GM23338 (cell line): ENCODE data around the gene GALM. TPM values are rescaled to one million over a fixed set of nuclear protein-coding genes. Genes with fewer than 3 reads are reported as not detected.

Source experiments
- ATAC-seq: fragments of 200-7000 bp; cut with Tn5 transposase; 3 replicates; pipeline ENCODE4 v1.9.1; 2020
- DNase-seq: peaks from one replicate; pipeline ENCODE4 v3.0.0-alpha.2; 2015; ENCODE audit warnings: low spot score
- H2AFZ ChIP-seq: fragments of 200-600 bp; sonication (generic); 2 replicates; pipeline ENCODE4 v1.8.0; 2016; ENCODE audit warnings: antibody characterized with exemption, mild to moderate bottlenecking, moderate library complexity
- H3F3A ChIP-seq: fragments of 200-600 bp; sonication (generic); replicated peaks from 2 replicates; pipeline ENCODE4 v1.8.0; 2017; ENCODE audit warnings: antibody characterized with exemption, mixed run types, low read depth
- H3K27ac ChIP-seq: fragments of 200-600 bp; sonication (generic); 2 replicates; pipeline ENCODE4 v1.6.1; 2016; ENCODE audit warnings: low read depth
- H3K27me3 ChIP-seq: fragments of 200-600 bp; sonication (generic); 2 replicates; pipeline ENCODE4 v1.8.0; 2016; ENCODE audit warnings: mild to moderate bottlenecking, mixed run types, moderate library complexity; ENCODE audit not compliant: insufficient read depth
- H3K36me3 ChIP-seq: fragments of 200-600 bp; sonication (generic); 2 replicates; pipeline ENCODE4 v1.8.0; 2016; ENCODE audit warnings: mild to moderate bottlenecking; ENCODE audit not compliant: insufficient read depth
- H3K4me1 ChIP-seq: fragments of 200-600 bp; sonication (generic); 2 replicates; pipeline ENCODE4 v1.8.0; 2016; ENCODE audit warnings: mild to moderate bottlenecking, moderate library complexity; ENCODE audit not compliant: insufficient read depth
- H3K4me2 ChIP-seq: fragments of 200-600 bp; sonication (generic); 2 replicates; pipeline ENCODE4 v1.7.1; 2017; ENCODE audit warnings: mixed run types
- H3K4me3 ChIP-seq: fragments of 200-600 bp; sonication (generic); 2 replicates; pipeline ENCODE4 v1.6.1; 2016; ENCODE audit warnings: mixed run types
- H3K79me2 ChIP-seq: fragments of 200-600 bp; sonication (generic); replicated peaks from 2 replicates; pipeline ENCODE4 v1.8.0; 2017; ENCODE audit warnings: mild to moderate bottlenecking; ENCODE audit not compliant: insufficient read depth
- H3K9me2 ChIP-seq: fragments of 200-600 bp; sonication (generic); 2 replicates; pipeline ENCODE4 v1.8.0; 2017; ENCODE audit not compliant: insufficient read depth
- H4K20me1 ChIP-seq: fragments of 200-600 bp; sonication (generic); replicated peaks from 2 replicates; pipeline ENCODE4 v1.8.0; 2017; ENCODE audit warnings: mild to moderate bottlenecking; ENCODE audit not compliant: insufficient read depth
- H3K27ac Mint-ChIP-seq: 2 replicates; pipeline ENCODE4 v1.8.0; 2020; ENCODE audit warnings: inconsistent platforms, mild to moderate bottlenecking, moderate library complexity, mixed read lengths
- H3K27me3 Mint-ChIP-seq: 3 replicates; pipeline ENCODE4 v1.8.0; 2022; ENCODE audit warnings: low read depth, mild to moderate bottlenecking, moderate library complexity, mixed read lengths, inconsistent platforms; ENCODE audit not compliant: insufficient read depth, poor library complexity
- H3K36me3 Mint-ChIP-seq: 3 replicates; pipeline ENCODE4 v1.8.0; 2021; ENCODE audit warnings: low read depth, mild to moderate bottlenecking, inconsistent platforms, moderate library complexity, mixed read lengths
- H3K4me1 Mint-ChIP-seq: 3 replicates; pipeline ENCODE4 v1.8.0; 2020; ENCODE audit warnings: mild to moderate bottlenecking, inconsistent platforms, mixed read lengths
- H3K4me3 Mint-ChIP-seq: 3 replicates; pipeline ENCODE4 v1.8.0; 2021; ENCODE audit warnings: moderate library complexity, mild to moderate bottlenecking, inconsistent platforms, mixed read lengths
- H3K9me3 Mint-ChIP-seq: 3 replicates; pipeline ENCODE4 v1.8.0; 2020; ENCODE audit warnings: moderate library complexity, mild to moderate bottlenecking, inconsistent platforms, mixed read lengths
- CREB1 ChIP-seq: fragments of 250-450 bp; sonication (Bioruptor Pico); IDR thresholded peaks from 2 replicates; pipeline ENCODE4 v1.5.0; 2020; ENCODE audit warnings: low read depth, mild to moderate bottlenecking, moderate library complexity
- EZH2 ChIP-seq: fragments of 200-600 bp; sonication (generic); IDR thresholded peaks from one replicate; pipeline ENCODE4 v1.8.0; 2017; ENCODE audit warnings: antibody characterized with exemption, mild to moderate bottlenecking, low read depth; ENCODE audit not compliant: unreplicated experiment
- EZH2phosphoT487 ChIP-seq: fragments of 200-600 bp; sonication (generic); IDR thresholded peaks from one replicate; pipeline ENCODE4 v1.8.1; 2018; ENCODE audit warnings: antibody characterized with exemption; ENCODE audit not compliant: unreplicated experiment
- NANOG ChIP-seq: IDR thresholded peaks from 2 replicates; pipeline ENCODE4 v1.6.1; 2016; ENCODE audit warnings: antibody characterized with exemption, borderline replicate concordance
- POLR2AphosphoS5 ChIP-seq: IDR thresholded peaks from 2 replicates; pipeline ENCODE4 v1.6.1; 2016; ENCODE audit warnings: antibody characterized with exemption, low read depth
- ZNF114 ChIP-seq: fragments of 250-450 bp; sonication (Bioruptor Pico); IDR thresholded peaks from 2 replicates; pipeline ENCODE4 v1.5.0; 2020; ENCODE audit warnings: mild to moderate bottlenecking, moderate library complexity
- polyA plus RNA-seq: library from polyadenylated mRNA; unstranded; fragments of >200 nt; fragmentation: Nextera tagmentation; extraction: Ambion mirVana; gene quantifications from 2 replicates; pipeline ENCODE4 v1.2.1, GENCODE V29; 2016
- total RNA-seq: library from RNA; depleted of rRNA; stranded (reverse); fragments of >200 nt; shearing (Covaris generic); gene quantifications from 2 replicates; pipeline ENCODE4 v1.2.3, GENCODE V29; 2014
- TF ChIP-seq, protein P1 (sequence below): IDR thresholded peaks from 2 replicates; pipeline ENCODE4 v1.6.1; 2016; ENCODE audit warnings: antibody characterized with exemption
- TF ChIP-seq, protein P2 (sequence below), 2 experiments: fragments of 200-600 bp in 1 of 2; sonication (generic) in 1 of 2; conservative IDR thresholded peaks; 2 replicates each; pipeline versions ENCODE4 v1.5.1 to v1.6.1; 2016 to 2017; ENCODE audit warnings: antibody characterized with exemption in 2 of 2, low read depth in 2 of 2, mild to moderate bottlenecking in 2 of 2, moderate library complexity in 1 of 2
- TF ChIP-seq, protein P3 (sequence below): fragments of 250-450 bp; sonication (Bioruptor Pico); IDR thresholded peaks from 2 replicates; pipeline ENCODE4 v1.5.0; 2020; ENCODE audit warnings: mild to moderate bottlenecking, moderate library complexity

The GALM gene
- total and polyA plus RNA-seq, 2 experiments from 2014 or later: 9.3 to 21.6 TPM

DNA sequence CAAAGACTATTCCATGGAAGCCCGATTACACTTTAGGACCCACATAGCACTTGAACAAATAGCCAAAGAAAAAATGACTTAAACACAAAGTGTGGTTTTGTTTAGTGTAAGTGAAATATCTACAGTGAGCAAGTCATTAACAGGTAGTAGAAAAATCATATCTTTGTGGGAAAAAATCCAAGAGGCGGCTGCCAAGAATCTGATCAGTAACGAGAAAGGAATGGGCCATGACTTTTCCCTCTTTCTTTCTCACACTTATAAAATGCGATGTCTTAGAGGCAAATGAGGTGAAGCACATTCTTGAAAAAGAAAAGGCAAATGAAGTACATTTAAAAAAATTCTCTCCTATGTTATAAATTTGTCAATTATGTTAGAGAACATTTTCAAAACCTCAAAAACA is 99.2 kb downstream of the GALM start (continued):
- TF ChIP-seq CREB1 (CRISPR knock-in tag): no peak
- no peak for TF ChIP-seq ZNF114 (CRISPR knock-in tag)
- TF ChIP-seq POLR2AphosphoS5: no peak
- TF ChIP-seq EZH2phosphoT487: no peak
- no peak for TF ChIP-seq EZH2
- no peak for TF ChIP-seq NANOG
- TF ChIP-seq, protein P1, sequence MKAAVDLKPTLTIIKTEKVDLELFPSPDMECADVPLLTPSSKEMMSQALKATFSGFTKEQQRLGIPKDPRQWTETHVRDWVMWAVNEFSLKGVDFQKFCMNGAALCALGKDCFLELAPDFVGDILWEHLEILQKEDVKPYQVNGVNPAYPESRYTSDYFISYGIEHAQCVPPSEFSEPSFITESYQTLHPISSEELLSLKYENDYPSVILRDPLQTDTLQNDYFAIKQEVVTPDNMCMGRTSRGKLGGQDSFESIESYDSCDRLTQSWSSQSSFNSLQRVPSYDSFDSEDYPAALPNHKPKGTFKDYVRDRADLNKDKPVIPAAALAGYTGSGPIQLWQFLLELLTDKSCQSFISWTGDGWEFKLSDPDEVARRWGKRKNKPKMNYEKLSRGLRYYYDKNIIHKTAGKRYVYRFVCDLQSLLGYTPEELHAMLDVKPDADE: no peak
- TF ChIP-seq, protein P2, sequence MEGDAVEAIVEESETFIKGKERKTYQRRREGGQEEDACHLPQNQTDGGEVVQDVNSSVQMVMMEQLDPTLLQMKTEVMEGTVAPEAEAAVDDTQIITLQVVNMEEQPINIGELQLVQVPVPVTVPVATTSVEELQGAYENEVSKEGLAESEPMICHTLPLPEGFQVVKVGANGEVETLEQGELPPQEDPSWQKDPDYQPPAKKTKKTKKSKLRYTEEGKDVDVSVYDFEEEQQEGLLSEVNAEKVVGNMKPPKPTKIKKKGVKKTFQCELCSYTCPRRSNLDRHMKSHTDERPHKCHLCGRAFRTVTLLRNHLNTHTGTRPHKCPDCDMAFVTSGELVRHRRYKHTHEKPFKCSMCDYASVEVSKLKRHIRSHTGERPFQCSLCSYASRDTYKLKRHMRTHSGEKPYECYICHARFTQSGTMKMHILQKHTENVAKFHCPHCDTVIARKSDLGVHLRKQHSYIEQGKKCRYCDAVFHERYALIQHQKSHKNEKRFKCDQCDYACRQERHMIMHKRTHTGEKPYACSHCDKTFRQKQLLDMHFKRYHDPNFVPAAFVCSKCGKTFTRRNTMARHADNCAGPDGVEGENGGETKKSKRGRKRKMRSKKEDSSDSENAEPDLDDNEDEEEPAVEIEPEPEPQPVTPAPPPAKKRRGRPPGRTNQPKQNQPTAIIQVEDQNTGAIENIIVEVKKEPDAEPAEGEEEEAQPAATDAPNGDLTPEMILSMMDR (conservative IDR thresholded peaks at IDR 0.05; ENCODE audit: low read depth in 2 of 2): no peak

DNA sequence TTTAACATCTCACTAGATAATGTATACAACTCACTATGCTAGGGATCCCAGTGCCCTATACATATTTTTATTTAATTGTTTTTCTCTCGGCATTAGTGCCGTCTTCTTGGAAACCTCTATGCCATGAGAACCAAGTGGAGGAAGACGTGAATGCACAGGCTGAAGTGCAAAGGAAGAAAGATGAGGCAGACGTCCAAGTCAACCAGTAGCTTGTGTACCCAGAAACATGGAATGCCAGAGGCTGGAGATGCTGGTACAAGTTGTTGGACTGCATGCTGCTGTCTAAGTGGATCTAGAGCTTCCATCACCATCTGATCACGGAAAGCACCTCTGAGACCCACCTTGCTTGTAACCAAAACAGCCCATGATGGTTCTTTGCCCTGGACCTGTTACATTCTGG is 99.6 kb downstream of the GALM start:
- H3F3A ChIP-seq: no peaks in the 10 kb centered on the region
- H3K4me3 ChIP-seq: no peak overlapping the region
- no peaks in the 10 kb centered on the region for H3K79me2 ChIP-seq
- H3K27me3 Mint-ChIP-seq: peaks cover 3% of the 10 kb centered on the region
- ATAC-seq: no peak
- H2AFZ ChIP-seq: no peak overlapping the region
- DNase-seq: no peak
- H3K36me3 ChIP-seq: no peaks in the 10 kb centered on the region
- H3K4me2 ChIP-seq: no peak overlapping the region
- H3K4me1 Mint-ChIP-seq: no peaks in the 10 kb centered on the region
- no peaks in the 10 kb centered on the region for H3K9me2 ChIP-seq
- H3K27me3 ChIP-seq: no peaks in the 10 kb centered on the region
- no peaks in the 10 kb centered on the region for H3K36me3 Mint-ChIP-seq
- no peak overlapping the region for H3K27ac ChIP-seq
- no peaks in the 10 kb centered on the region for H3K9me3 Mint-ChIP-seq
- no peak overlapping the region for H3K27ac Mint-ChIP-seq
- TF ChIP-seq, protein P2 (conservative IDR thresholded peaks at IDR 0.05; ENCODE audit: low read depth in 2 of 2): no peak
- TF ChIP-seq NANOG (no peak), POLR2AphosphoS5 (no peak), EZH2phosphoT487 (no peak), CREB1 (CRISPR knock-in tag) (no peak)
- H3K4me1 ChIP-seq: no peaks in the 10 kb centered on the region
- H3K4me3 Mint-ChIP-seq: no peak overlapping the region
- H4K20me1 ChIP-seq: no peaks in the 10 kb centered on the region

DNA sequence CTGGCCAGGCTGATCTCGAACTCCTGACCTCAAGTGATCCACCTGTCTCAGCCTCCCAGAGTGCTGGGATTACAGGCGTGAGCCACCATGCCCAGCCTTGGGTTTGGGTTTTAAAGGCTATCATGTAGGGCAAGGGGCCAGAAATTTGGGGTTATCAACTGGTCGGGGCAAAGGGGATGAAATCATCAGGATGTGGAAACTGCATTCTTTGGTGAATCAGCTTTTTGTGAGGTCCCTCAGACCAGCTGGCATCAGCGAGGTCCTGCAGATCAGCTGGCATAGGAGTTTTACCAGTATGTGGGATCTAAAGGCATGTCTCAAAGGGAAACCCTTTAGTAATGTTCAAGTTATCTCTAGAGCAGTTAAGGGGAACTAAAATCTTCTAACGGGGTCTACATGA is 105.7 kb downstream of the GALM start:
- no peak overlapping the region for H3K4me2 ChIP-seq
- H3K4me3 ChIP-seq: no peak overlapping the region
- TF ChIP-seq, protein P3, sequence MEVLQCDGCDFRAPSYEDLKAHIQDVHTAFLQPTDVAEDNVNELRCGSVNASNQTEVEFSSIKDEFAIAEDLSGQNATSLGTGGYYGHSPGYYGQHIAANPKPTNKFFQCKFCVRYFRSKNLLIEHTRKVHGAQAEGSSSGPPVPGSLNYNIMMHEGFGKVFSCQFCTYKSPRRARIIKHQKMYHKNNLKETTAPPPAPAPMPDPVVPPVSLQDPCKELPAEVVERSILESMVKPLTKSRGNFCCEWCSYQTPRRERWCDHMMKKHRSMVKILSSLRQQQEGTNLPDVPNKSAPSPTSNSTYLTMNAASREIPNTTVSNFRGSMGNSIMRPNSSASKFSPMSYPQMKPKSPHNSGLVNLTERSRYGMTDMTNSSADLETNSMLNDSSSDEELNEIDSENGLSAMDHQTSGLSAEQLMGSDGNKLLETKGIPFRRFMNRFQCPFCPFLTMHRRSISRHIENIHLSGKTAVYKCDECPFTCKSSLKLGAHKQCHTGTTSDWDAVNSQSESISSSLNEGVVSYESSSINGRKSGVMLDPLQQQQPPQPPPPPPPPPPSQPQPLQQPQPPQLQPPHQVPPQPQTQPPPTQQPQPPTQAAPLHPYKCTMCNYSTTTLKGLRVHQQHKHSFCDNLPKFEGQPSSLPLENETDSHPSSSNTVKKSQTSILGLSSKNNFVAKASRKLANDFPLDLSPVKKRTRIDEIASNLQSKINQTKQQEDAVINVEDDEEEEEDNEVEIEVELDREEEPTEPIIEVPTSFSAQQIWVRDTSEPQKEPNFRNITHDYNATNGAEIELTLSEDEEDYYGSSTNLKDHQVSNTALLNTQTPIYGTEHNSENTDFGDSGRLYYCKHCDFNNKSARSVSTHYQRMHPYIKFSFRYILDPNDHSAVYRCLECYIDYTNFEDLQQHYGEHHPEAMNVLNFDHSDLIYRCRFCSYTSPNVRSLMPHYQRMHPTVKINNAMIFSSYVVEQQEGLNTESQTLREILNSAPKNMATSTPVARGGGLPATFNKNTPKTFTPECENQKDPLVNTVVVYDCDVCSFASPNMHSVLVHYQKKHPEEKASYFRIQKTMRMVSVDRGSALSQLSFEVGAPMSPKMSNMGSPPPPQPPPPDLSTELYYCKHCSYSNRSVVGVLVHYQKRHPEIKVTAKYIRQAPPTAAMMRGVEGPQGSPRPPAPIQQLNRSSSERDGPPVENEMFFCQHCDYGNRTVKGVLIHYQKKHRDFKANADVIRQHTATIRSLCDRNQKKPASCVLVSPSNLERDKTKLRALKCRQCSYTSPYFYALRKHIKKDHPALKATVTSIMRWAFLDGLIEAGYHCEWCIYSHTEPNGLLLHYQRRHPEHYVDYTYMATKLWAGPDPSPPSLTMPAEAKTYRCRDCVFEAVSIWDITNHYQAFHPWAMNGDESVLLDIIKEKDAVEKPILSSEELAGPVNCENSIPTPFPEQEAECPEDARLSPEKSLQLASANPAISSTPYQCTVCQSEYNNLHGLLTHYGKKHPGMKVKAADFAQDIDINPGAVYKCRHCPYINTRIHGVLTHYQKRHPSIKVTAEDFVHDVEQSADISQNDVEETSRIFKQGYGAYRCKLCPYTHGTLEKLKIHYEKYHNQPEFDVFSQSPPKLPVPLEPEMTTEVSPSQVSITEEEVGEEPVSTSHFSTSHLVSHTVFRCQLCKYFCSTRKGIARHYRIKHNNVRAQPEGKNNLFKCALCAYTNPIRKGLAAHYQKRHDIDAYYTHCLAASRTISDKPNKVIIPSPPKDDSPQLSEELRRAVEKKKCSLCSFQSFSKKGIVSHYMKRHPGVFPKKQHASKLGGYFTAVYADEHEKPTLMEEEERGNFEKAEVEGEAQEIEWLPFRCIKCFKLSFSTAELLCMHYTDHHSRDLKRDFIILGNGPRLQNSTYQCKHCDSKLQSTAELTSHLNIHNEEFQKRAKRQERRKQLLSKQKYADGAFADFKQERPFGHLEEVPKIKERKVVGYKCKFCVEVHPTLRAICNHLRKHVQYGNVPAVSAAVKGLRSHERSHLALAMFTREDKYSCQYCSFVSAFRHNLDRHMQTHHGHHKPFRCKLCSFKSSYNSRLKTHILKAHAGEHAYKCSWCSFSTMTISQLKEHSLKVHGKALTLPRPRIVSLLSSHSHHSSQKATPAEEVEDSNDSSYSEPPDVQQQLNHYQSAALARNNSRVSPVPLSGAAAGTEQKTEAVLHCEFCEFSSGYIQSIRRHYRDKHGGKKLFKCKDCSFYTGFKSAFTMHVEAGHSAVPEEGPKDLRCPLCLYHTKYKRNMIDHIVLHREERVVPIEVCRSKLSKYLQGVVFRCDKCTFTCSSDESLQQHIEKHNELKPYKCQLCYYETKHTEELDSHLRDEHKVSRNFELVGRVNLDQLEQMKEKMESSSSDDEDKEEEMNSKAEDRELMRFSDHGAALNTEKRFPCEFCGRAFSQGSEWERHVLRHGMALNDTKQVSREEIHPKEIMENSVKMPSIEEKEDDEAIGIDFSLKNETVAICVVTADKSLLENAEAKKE (CRISPR knock-in tag): no peak

More for the DNA sequence above, 105.7 kb downstream of the GALM start:
- Histone ChIP-seq H3K4me1 (no peaks in the 10 kb centered on the region), H2AFZ (no peak overlapping the region), H3K9me2 (no peaks in the 10 kb centered on the region), H3K79me2 (no peaks in the 10 kb centered on the region), H4K20me1 (no peaks in the 10 kb centered on the region), H3K27me3 (no peaks in the 10 kb centered on the region), H3K27ac (no peak overlapping the region), H3F3A (no peaks in the 10 kb centered on the region), H3K36me3 (no peaks in the 10 kb centered on the region)
- ATAC-seq (no peak), DNase-seq (no peak)
- H3K9me3 Mint-ChIP-seq: no peaks in the 10 kb centered on the region
- H3K27me3 Mint-ChIP-seq: no peaks in the 10 kb centered on the region
- no peaks in the 10 kb centered on the region for H3K4me1 Mint-ChIP-seq
- no peaks in the 10 kb centered on the region for H3K36me3 Mint-ChIP-seq
- no peak overlapping the region for H3K4me3 Mint-ChIP-seq
- H3K27ac Mint-ChIP-seq: no peak overlapping the region
